NCI-H2171 treated with DMSO at 0.1 percent for 48 hours (cell line): ENCODE data around the gene ARHGEF4.
"Not testable (repeated sequence)": the region's sequence is repeated elsewhere in the genome, so short reads cannot be mapped to it uniquely, and the experiment has no call there.

Experiments
- DNase-seq: peaks from one replicate; lab custom pipeline; 2025; lab: John Stamatoyannopoulos, UW

ARHGEF4 gene

DNA sequence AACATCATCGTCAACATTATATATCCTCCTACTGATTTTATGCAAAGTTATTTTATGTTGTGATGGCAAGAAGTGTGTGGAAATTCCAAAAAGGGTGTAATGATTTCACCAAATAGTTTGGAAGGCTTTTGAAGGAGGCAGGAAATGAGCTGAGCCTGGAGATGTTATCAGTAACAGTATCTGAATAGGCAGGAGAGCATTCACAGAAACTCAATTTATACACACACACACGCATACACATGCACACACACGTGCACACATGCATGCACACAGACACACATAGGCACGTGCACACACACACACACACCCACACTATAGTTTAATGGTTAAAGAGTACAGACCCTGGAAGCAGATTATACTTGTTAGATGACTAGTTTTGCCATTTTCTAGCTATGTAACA lies 47.3 kb downstream of the ARHGEF4 start:
- DNase-seq: no peak

DNA sequence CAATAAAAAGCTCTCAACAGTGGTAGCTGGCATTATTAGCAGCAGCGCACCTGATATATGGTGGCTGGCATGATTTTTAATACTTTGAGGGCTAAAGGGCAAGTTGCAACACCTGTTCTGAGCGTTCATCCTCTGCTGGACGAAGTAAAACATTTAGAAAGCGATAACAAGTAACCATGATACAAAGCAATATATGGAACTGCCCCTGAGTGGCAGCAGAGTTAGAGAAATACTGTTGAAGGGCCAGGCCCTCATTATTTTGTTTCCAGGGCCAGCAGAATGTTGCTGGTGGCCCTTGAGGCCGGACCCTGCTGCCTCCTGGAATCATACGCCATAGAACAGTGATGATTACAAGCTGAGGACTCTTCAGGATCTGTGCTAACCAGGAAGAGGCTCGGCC lies 47.8 kb downstream of the ARHGEF4 start:
- DNase-seq: no peak

DNA sequence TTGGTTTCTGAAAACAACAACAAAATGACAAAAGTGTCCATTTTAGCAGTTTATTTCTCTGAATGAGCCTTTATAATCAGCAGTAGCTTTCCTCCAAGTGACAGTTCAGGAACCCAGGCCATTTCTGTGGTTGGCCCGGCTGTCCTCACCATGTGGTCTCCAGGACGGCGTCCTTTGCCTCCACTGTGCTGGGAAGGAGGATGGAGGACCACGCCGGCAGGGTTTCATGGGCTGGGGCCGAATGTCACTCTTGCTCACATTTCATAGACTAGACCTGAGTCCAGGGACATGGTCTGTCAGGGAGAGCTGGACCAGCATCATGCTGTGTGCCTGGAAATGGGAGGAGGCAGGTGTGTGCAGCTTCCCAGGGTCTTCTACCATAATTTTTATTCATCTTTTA lies 50.9 kb downstream of the ARHGEF4 start:
- no peak for DNase-seq

DNA sequence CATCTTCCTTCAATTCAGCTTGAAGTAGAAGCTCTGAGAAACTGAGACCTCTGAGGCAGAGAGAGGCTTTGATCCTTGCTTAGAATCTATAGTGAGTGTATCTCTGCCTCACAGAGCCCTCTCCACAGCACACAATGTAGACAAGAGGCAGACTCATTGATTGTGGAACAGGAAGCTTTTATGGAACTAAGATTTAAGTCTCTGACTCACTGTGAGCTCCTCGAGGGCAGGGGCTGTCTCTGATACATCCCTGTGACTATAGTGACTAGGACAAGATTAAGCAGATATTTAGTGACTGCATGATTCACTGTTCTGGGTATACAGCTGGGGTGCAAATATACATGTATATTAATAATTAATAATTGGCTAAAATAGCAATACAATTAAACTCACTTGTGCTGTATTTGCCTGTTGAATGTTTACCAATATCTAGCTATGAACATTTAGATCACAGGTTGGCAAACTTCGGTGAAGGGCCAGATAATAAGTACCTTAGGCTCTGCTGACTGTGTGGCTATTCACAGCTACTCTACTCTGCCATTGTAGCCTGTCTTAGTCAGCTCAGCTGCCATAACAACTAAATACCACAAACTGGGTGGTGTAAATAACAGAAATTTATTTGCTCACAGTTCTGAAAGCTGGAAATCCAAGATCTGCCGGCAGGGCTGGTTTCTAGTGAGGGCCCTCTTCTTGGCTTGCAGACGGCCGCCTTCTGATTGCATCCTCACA lies 54.4 kb downstream of the ARHGEF4 start:
- DNase-seq: no peak

DNA sequence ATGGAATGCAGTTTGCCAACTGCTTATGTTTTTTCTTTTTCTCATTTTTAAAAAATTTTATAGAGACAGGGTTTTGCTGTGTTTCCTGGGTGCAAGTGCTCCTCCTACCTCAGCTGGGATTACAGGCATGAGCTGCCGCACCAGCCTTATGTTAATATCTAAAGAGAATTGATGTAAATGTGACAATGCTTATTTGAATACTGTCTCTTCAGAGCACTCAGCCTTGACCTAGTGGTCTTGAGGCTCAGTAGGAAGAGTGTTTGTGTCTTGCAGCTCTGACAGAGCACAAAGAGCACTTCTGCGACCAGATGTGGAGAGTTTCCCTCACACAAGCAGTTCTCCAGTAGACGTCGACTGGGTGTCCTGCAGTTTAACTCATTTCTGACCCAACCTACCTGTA lies 55.3 kb downstream of the ARHGEF4 start:
- no peak for DNase-seq

DNA sequence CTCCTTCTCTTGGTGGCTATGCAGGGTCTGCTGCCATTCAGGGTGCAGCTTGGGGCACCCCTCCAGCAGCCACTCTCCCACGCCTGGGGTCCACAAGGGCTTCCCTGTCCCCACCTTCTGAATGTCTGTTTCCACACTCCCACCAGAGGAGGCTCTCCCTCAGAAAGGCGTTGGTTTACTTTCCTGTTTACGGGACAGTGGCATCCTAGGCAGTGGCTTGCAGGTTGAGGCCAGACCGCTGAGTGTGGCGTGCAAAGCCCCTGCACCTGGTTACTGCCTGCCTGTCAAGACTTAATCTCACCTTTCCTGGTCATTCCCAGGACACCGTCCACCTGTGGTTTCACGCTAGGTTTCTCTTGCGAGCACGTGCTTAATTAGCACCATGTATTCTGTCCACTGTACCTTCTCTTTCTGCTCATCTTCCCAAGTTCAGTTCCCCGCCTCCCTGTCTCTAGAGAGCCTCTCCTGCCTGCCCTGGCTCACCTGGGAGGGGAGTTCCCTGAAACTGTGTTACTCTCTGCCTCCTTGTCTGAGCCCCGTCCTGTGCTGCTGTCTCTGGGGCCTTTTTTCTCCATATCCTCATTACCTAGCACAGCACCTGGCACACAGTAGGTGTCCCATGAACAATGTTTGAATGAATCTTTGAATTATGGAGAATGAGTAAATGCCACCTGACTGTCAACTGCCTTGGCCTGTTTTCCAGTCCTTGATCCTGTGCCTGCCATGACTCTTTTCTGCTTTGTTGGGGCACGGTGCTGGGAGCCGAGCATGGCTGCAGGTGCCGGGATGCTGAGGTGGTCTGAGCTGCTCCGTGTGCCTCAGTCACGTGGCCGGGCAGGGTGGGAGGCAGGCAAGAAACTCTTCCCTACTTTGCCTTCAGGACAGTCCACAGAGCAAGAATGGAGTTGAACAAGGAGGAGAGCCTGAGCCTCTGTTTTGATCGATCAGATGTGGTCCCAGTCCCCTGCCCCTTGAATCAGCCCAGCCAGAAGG lies 56.4 kb downstream of the ARHGEF4 start:
- no peak for DNase-seq

DNA sequence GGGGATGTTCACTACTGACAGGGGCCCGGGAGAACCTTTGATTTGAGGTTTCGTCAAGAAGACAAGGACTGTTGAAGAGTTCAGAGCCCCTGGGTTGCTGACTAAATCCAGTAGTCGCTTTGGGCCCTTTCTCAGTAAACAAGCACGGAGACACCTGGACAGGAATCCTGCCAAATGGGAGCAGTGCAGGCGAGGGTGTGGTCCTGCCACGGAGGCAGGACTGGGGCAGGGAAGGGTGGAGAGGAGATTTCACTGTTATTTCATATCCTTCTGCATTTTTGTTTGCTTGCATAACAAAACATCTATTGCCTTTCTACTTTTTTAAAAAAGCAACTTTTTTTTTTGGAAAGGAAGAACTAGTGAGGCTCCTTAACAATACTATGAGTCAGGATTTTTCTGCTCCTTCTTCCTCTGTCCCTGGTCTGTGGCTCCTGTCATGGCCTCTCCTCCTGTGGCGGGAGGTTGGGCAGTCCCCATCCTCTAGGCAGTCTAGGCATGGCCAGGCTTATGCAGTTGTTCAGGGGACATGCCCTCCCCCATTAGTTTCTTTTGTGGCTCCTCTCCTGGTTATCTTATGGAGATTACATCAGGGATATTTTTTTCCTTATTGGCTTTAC lies 57.7 kb downstream of the ARHGEF4 start:
- DNase-seq: no peak

DNA sequence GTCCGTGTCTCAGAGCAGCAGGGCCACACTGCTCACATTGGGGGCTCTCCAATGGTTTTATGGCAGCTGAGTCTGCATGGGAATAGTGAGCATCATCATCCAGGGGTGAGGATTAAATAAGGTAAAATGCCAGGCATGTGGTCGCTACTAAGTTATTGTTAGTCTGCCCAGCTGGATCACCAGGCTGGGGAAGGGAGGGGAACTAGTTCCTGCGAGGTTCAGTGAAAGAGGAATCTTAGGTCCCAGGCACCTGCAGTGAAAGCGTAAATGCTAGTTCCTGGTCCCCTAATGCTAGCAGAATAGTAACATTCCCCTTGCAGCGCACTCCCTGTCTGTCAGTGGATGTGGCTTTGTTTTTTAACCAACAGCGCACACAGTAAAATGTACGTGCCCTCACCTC lies 60.1 kb downstream of the ARHGEF4 start:
- DNase-seq: no peak

DNA sequence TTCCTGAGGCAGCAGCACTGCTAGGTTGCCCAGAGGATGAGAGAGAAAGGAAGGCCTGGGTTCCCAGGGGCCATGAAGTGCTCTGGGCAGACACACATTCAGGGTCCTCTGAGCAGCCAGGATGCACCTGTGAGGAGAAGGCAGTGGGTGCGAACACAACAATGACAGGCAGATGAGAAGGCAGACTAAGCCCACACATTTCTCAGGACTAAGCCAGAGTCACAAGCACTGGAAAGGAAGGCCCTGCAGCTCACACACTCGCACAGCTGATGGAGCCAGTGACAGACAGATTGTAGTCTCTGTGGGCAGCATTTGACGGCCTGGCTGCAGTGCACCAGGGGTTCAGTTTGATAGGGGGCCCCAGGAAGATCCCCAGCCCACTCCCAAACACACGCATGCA lies 61.8 kb downstream of the ARHGEF4 start:
- DNase-seq: no peak

DNA sequence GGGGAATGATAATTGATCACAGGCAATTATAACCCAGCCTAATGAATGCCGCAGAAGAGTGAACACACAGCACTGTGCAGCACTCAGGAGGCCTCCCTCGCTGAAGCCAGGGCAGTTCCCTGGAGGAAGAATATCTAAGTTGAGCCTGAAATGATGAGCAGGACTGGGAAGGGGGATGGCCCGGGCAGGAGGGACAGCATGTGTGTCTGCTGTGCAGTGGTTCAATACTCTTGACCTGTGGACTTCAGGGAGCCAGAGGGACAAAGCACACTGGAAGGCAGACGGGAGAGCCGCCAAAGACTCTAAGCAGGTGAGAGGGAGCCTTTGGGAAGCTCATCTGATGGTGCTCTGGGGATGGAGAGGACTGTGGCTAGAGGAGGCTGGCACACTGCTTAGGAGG lies 62.6 kb downstream of the ARHGEF4 start:
- no peak for DNase-seq

DNA sequence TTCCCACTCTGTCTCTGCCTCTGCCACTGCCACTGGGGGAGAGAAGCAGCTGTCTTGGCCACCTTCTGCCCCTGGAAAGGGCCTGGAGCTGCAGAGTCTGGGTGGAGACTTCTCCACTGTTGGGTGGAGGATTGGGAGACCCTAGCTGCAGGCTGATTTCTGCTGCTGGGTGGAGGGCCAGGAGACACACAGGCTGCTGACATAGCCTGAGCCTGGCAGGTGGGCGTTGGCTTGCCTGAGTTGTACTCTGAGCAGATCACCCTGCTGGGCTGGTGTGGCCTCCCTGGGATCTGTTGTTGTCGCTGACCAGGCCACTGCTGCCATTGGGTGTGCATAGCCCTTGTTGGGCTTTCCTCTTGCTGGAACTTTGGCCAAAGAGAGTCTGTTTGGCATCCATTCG lies 64.3 kb downstream of the ARHGEF4 start:
- DNase-seq: no peak

DNA sequence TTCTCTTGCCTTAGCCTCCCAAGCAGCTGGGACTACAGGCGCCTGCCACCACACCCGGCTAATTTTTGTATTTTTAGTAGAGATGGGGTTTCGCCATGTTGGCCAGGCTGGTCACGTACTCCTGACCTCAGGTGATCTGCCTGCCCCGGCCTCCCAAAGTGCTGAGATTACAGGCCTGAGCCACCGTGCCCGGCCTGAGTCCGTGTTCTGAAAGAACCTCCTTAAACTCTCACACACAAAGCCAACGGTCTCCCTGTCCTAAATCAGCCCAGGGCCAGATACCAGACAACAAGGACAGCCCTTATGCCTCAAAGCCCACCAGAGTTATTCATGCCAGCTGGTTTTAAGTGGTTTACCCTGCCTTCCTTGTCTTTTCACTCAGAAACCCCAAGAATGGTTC lies 64.9 kb downstream of the ARHGEF4 start:
- not testable (repeated sequence) for DNase-seq

DNA sequence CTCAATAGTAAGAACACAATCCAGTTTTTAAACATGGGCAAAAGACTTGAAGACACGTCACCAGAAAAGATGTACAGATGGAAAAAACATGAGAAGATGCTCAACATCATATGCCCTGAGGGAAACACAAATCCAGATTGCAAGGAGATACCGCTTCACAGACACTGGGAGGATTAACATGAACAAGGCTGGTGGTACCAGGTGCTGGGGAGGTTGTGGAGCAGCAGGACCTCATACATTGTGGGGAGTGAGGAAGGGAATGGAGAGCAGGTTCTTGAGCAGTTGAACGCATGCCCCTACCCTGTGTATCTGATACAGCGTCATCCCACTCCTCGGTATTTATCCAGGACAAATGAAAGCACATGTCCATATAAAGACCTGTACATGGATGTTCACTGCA lies 72.1 kb downstream of the ARHGEF4 start:
- DNase-seq: no peak

DNA sequence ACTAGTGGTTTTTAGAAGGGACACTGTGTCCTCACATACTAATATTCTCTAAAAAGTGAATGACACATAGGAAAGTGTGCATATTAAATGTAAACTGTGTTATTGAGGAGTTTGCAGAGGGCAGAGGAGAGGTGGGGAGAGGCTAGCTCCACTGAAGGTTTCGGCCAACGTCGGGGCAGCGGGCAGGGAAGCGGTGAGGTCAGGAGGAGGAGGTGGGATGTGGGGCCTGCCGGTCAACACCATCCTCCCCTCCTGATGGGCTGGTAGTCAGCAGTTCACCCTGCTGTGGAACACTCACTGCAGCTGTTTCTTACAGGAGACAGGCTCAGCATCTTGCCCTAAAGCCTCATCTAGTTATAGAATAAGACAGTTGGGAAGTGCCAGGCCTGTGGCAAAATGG lies 74.2 kb downstream of the ARHGEF4 start:
- DNase-seq: no peak

DNA sequence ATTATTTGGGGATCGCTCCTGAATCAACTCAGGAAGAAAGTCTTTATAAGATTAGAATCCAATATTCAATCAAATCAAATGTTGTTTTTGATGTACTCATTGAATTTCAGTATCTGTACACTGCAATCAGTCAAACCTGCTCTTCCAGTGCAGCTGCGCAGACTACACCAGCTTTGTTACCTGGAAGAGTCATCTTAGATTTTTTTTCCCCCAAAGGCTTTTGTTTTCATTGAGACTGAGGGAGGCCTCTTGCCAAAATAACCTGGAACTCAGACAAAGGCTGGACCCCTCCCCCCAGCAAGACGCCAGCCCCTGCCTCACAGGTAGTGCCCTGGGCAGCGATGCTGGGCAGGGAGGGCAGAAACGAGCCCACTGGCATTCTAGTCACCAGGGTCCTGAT lies 74.8 kb downstream of the ARHGEF4 start:
- DNase-seq: no peak

DNA sequence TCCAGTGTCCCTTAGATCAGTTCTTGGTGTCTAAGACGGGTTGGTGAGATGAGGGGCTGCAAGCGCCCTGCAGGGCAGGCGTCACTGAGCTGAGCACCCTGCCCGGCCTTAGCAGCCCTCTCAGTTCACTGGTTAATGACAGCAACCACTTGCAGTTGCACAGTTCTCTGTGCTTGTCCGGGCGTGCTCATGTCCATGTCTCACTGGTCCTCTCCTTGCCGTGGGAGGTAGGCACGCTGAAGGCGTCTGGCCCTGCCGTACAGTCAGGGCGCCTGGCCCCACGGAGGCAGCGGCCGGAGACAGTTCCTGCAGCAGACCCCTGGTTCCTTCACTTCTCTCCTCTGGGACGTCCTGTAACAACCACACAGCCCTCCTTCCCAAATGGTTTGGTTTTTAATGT lies 75.3 kb downstream of the ARHGEF4 start:
- no peak for DNase-seq

DNA sequence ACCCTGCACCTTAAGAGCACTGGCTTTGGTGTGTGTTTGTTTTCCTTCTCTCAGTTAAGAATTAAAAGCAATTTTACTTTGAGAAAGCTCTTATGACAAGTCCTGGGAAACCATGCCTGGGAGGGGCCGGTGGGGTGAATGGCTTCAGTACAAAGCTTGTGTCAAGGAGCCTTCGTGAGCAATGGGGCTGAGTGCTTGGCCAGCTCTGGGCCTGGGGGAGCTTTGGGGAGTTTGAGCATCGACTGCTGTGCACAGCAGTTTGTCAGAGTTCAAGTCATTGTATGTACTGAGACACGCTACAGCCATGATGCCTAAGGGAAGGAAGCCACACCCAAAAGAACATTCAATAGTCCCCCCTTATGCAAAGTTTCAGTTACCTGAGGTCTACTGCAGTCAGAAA lies 75.8 kb downstream of the ARHGEF4 start:
- no peak for DNase-seq

DNA sequence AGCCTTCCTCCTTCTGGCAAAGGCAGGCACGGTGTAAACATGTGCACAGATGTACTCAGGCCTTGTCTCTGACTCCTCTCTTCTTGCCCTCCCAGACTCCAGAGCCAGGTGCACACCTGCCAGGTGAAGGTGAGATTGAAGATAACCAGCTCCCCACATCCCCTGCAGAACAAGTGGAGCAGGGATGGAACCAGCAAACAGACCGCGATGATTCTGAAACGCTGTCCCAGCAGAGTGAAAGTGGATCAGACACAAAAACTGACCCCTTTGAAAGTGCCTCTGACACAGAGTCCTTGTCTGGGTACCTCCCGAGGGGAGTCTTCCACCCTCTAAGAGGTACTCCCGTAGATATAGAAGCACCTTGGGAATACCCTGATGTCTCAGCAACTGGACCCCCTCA lies 77.2 kb downstream of the ARHGEF4 start:
- peak; percentile 46 for DNase-seq

DNA sequence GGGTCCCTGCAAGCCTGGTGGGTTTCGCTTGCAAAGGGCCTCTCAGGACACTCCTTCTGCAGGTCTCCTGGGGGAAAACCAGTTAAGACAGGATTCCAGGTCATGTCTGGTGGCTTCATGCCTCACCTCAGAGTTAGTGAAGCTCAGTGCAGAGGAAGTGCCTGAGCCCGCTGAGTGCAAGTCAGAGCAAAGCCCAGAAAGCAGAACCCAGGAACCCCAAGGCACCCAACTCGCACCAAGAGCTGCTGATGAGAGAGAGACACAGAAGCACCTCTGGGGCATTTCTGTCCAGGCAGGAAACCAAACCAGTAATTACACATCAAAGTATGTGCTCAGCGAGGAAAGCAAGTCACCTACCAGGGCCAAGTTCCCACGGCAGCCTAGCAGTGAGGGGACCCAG lies 78.4 kb downstream of the ARHGEF4 start:
- DNase-seq: no peak

DNA sequence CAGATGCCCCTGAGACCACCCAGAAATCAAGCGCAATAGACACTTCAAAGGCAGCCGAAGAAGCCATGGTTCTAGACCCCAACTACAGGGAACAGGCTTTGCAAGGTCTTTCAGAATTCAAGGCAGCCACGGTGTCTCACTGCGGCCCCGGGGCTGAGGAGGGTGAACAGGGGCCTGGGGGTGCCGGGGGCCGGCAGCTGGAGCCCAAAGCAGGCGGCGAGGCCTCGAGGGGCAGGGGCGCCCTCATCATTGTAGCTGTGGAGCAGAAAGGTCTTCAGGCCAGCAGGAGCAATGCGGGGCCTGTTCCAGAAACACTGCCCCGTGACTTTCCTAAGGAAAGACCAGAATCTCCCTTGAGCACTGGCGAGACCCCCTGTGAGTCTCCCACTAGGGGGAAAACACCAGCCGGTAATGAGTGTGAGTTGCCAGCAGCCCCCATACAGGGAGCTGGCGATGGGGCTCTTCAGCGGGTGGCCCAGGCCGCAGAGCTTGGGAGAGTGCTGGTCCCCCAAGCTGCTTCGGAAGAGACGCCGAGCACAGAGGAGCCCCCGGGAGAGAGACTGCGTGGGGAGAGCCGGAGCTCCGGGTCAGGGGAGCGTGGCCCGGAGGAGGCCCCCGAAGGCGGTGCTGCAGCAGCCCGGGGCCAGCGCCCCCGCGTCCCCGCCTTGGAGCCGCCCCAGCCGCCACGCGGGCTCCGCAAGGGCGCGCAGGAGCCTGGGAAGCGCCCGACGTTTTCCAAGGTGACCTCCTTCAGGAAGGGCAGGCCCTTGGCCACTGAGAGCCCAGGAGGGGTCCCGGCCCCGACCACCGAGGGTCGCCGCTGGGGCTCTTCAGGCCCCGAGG lies 79.1 kb downstream of the ARHGEF4 start:
- no peak for DNase-seq

DNA sequence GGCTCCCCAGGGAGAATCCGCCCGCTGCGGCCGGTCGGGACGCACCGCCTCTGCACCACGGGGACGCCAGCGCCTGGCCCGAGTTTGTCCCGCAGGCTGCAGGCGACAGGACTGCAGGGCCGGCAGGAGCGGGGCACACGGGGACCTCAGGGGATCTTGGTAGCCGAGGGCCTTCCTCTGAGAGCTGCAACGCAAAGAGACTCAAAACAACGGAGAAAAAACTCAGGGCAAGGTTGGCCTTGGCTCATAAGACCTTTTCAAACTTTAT lies 79.7 kb downstream of the ARHGEF4 start:
- no peak for DNase-seq

DNA sequence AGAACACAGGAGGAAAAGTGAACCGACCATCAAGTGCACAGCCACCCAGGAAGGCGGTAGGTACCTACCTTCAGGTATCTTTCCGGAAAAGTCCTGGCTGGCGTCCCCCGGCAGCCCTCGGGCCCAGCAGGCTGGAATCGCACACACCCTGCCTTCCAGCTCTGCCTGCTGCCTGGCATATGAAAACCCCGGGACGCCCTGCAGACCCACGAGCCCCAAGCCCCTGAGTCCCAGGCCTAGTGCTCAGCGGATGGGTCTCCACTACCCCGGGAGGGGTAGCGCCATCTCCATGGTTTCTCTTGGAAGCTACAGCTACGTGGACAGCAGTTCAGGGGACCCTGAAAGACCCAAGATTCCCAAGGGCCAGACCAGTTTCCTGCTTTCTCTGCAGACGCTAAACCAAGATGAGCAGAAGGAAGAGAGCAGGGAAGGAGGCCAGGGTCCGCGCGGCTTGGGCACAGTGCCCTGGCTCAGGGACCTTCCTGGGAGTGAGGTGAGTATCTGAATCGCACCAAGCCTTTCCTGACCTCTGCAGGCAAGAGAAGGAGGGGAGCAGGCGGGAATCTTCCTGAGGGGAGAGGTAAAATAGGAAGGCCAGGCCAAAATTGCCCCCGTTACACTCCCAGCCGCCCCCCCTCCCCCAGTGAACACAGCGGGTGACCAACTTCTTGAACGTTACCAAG lies 80.4 kb downstream of the ARHGEF4 start:
- no peak for DNase-seq
